ENCODE results near the gene SEL1L3.

DNA sequence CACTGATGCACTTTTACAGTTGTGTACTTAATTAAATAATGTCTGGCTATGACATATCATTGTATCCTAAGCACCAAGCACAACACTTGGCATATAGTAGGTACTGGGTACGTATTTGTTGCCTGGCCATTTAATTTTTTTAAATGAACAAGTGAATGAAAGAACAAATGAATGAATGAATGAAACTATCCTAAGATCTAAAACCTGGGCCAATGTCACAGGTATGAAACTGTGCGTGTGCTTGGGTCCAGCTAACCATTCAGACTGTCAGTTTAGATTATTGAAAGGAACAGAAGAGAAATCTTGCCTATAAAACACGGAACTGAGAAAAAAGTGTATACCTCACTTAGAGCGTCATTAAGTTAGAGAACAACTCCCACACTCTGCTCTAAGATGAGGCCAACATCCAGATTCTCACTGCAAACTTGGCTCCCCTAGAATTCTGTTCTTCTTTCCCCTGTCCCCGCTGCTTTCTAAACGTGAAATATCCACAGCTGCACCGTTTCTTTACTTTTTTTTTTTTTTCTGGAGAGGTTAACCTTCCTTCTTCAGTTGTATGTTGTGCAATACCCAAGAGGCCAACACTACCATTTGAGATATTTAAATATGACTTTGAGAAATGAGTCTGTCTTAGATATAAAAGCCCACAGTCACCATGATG lies 17.3 kb upstream of the SEL1L3 start:
- TF ChIP-seq, protein P1, sequence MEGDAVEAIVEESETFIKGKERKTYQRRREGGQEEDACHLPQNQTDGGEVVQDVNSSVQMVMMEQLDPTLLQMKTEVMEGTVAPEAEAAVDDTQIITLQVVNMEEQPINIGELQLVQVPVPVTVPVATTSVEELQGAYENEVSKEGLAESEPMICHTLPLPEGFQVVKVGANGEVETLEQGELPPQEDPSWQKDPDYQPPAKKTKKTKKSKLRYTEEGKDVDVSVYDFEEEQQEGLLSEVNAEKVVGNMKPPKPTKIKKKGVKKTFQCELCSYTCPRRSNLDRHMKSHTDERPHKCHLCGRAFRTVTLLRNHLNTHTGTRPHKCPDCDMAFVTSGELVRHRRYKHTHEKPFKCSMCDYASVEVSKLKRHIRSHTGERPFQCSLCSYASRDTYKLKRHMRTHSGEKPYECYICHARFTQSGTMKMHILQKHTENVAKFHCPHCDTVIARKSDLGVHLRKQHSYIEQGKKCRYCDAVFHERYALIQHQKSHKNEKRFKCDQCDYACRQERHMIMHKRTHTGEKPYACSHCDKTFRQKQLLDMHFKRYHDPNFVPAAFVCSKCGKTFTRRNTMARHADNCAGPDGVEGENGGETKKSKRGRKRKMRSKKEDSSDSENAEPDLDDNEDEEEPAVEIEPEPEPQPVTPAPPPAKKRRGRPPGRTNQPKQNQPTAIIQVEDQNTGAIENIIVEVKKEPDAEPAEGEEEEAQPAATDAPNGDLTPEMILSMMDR (IDR thresholded peaks at IDR 0.05; ENCODE audit: low read depth, low read length): no peak
- TF ChIP-seq EZH2phosphoT487 (IDR thresholded peaks at IDR 0.05; ENCODE audit: low read depth): no peak
